ENCODE measurements around the gene RNF207.

The RNF207 gene

DNA sequence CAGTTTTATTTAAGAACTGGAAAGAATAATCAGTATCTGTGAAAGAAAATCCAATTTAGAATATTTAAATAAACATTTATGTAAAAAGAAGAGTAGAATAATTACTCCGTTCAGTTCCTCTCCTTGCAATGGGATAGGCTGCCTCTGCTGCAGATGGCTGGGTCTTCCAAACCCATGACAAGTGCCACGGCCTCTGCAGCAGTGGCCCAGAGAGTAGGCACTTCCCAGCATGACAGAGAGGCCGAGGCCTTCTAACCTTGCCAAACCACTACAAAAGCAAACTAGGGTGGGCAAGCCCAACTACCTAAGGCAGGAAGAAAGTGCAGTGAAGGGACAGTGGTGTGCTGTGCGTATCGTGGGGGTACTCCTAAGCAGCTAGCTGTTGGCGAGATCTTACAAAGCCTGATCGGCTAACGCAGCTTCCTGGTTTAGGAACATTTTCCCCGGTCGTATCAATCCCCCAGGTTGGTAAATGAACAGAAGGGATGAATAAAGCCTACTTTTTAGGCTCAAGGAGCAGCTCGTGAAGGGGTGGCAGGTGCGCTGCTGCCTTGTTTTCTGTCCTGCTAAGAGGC, 15.4 kb downstream of the RNF207 start:
- H4K8ac ChIP-seq (ENCODE audit: low read depth, low read length): no peak overlapping the region
- WGBS, 2 donors (ENCODE audit: extremely low coverage in 2 of 2, insufficient read length in 2 of 2, insufficient replicate concordance in 1 of 2): no CpG with 5 or more reads among the region's 12 CpGs
- no peaks in the 10 kb centered on the region for H3K9me3 ChIP-seq (replicated peaks in 1 of 2; ENCODE audit: control insufficient read depth in 2 of 2, insufficient read depth in 1 of 2, low read depth in 1 of 2, low read length in 2 of 2)
- no peak overlapping the region for H3K18ac ChIP-seq (ENCODE audit: low read length)
- no peak overlapping the region for H2BK5ac ChIP-seq (ENCODE audit: low read length)
- H4K91ac ChIP-seq (ENCODE audit: low read depth, low read length, poor library complexity): no peak overlapping the region
- H3K27me3 ChIP-seq (ENCODE audit: control insufficient read depth in 3 of 3, insufficient read depth in 3 of 3, low read depth in 1 of 3, low read length in 3 of 3): no peaks in the 10 kb centered on the region
- no peaks in the 10 kb centered on the region for H3K79me1 ChIP-seq (ENCODE audit: low read depth, low read length)
- H3K4me3 ChIP-seq (ENCODE audit: low read length in 2 of 2): no peak overlapping the region
- no peak overlapping the region for H3K4me2 ChIP-seq (ENCODE audit: insufficient read depth, low read length, poor library complexity, severe bottlenecking)
- no peak overlapping the region for H2BK15ac ChIP-seq (ENCODE audit: low read length)
- H2BK120ac ChIP-seq (ENCODE audit: low read depth, low read length): no peak overlapping the region
- H2BK12ac ChIP-seq (ENCODE audit: low read length): no peak overlapping the region
- H3K4me1 ChIP-seq (ENCODE audit: control insufficient read depth in 2 of 2, insufficient read depth in 1 of 2, low read depth in 1 of 2, low read length in 2 of 2): peaks cover 0 to 3% of the 10 kb centered on the region in 2 donors
- DNase-seq (ENCODE audit: low spot score): no peak
- H2AK5ac ChIP-seq (ENCODE audit: low read depth, low read length): no peak overlapping the region
- H3K36me3 ChIP-seq (replicated peaks in 1 of 2; ENCODE audit: control insufficient read depth in 2 of 2, insufficient read depth in 2 of 2, low read length in 2 of 2): peaks cover 27 to 61% of the 10 kb centered on the region in 2 donors
- no peak overlapping the region for H3K14ac ChIP-seq (ENCODE audit: low read length)
- no peak overlapping the region for H3K9ac ChIP-seq (ENCODE audit: low read depth, low read length, poor library complexity)
- no peak overlapping the region for H3K4ac ChIP-seq (ENCODE audit: low read length)
- no peak overlapping the region for H2AFZ ChIP-seq (ENCODE audit: low read length)
- H3K23ac ChIP-seq (ENCODE audit: low read depth, low read length, poor library complexity): no peak overlapping the region
- no peak overlapping the region for H3K27ac ChIP-seq (replicated peaks; ENCODE audit: low read length)

DNA sequence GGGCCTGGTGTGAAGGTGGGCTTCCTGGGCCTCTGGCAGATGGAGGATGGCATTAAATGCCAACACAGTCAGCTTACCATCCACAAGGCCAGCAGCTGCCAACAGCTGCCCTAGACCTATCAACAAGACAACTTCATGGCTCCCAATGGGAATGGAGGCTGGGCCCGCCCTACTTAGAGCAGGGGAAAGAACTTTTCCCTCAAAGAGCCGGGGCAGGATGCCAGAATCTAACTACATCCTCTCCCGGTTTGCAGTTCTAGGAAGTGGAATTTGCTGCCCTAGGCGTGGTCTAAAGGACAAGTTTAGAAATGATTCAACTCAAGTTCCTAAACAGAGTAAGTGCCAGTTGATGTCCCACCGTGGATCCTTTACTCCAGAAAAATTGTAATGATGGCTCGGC, 16.7 kb downstream of the RNF207 start:
- H3K27me3 ChIP-seq (ENCODE audit: control insufficient read depth in 3 of 3, insufficient read depth in 3 of 3, low read depth in 1 of 3, low read length in 3 of 3): no peaks in the 10 kb centered on the region
- H3K79me1 ChIP-seq (ENCODE audit: low read depth, low read length): no peaks in the 10 kb centered on the region
- DNase-seq (ENCODE audit: low spot score): no peak
- no peak overlapping the region for H2BK12ac ChIP-seq (ENCODE audit: low read length)
- H3K23ac ChIP-seq (ENCODE audit: low read depth, low read length, poor library complexity): no peak overlapping the region
- H2BK5ac ChIP-seq (ENCODE audit: low read length): no peak overlapping the region
- H3K18ac ChIP-seq (ENCODE audit: low read length): no peak overlapping the region
- WGBS, 2 donors (ENCODE audit: extremely low coverage in 2 of 2, insufficient read length in 2 of 2, insufficient replicate concordance in 1 of 2): no CpG with 5 or more reads among the region's 6 CpGs
- no peak overlapping the region for H3K9ac ChIP-seq (ENCODE audit: low read depth, low read length, poor library complexity)
- H2AK5ac ChIP-seq (ENCODE audit: low read depth, low read length): no peak overlapping the region
- H2BK120ac ChIP-seq (ENCODE audit: low read depth, low read length): no peak overlapping the region
- H3K9me3 ChIP-seq (replicated peaks in 1 of 2; ENCODE audit: control insufficient read depth in 2 of 2, insufficient read depth in 1 of 2, low read depth in 1 of 2, low read length in 2 of 2): no peaks in the 10 kb centered on the region
- peaks cover 33 to 74% of the 10 kb centered on the region in 2 donors for H3K36me3 ChIP-seq (replicated peaks in 1 of 2; ENCODE audit: control insufficient read depth in 2 of 2, insufficient read depth in 2 of 2, low read length in 2 of 2)
- no peak overlapping the region for H3K4ac ChIP-seq (ENCODE audit: low read length)
- H3K14ac ChIP-seq (ENCODE audit: low read length): no peak overlapping the region
- H3K27ac ChIP-seq (replicated peaks; ENCODE audit: low read length): no peak overlapping the region
- H3K4me3 ChIP-seq (ENCODE audit: low read length in 2 of 2): no peak overlapping the region
- no peak overlapping the region for H2BK15ac ChIP-seq (ENCODE audit: low read length)
- no peak overlapping the region for H2AFZ ChIP-seq (ENCODE audit: low read length)
- no peak overlapping the region for H4K91ac ChIP-seq (ENCODE audit: low read depth, low read length, poor library complexity)
- peaks cover 0 to 3% of the 10 kb centered on the region in 2 donors for H3K4me1 ChIP-seq (ENCODE audit: control insufficient read depth in 2 of 2, insufficient read depth in 1 of 2, low read depth in 1 of 2, low read length in 2 of 2)
- no peak overlapping the region for H3K4me2 ChIP-seq (ENCODE audit: insufficient read depth, low read length, poor library complexity, severe bottlenecking)
- no peak overlapping the region for H4K8ac ChIP-seq (ENCODE audit: low read depth, low read length)

GRCh38 chr1:6223617-6224016, 17.7 kb downstream of the RNF207 start:
- Histone ChIP-seq H3K36me3 (replicated peaks in 1 of 2; ENCODE audit: control insufficient read depth in 2 of 2, insufficient read depth in 2 of 2, low read length in 2 of 2) (peaks cover 33 to 84% of the 10 kb centered on the region in 2 donors), H3K9ac (ENCODE audit: low read depth, low read length, poor library complexity) (no peak overlapping the region), H4K91ac (ENCODE audit: low read depth, low read length, poor library complexity) (no peak overlapping the region), H3K23ac (ENCODE audit: low read depth, low read length, poor library complexity) (no peak overlapping the region), H3K27ac (replicated peaks; ENCODE audit: low read length) (no peak overlapping the region), H3K9me3 (replicated peaks in 1 of 2; ENCODE audit: control insufficient read depth in 2 of 2, insufficient read depth in 1 of 2, low read depth in 1 of 2, low read length in 2 of 2) (no peaks in the 10 kb centered on the region), H3K18ac (ENCODE audit: low read length) (no peak overlapping the region), H3K27me3 (ENCODE audit: control insufficient read depth in 3 of 3, insufficient read depth in 3 of 3, low read depth in 1 of 3, low read length in 3 of 3) (no peaks in the 10 kb centered on the region), H2BK5ac (ENCODE audit: low read length) (no peak overlapping the region), H2BK120ac (ENCODE audit: low read depth, low read length) (no peak overlapping the region), H3K4me3 (ENCODE audit: low read length in 2 of 2) (no peak overlapping the region), H3K4ac (ENCODE audit: low read length) (no peak overlapping the region), H2BK15ac (ENCODE audit: low read length) (no peak overlapping the region), H2AK5ac (ENCODE audit: low read depth, low read length) (no peak overlapping the region), H2AFZ (ENCODE audit: low read length) (no peak overlapping the region), H4K8ac (ENCODE audit: low read depth, low read length) (no peak overlapping the region), H2BK12ac (ENCODE audit: low read length) (no peak overlapping the region), H3K14ac (ENCODE audit: low read length) (no peak overlapping the region), H3K79me1 (ENCODE audit: low read depth, low read length) (no peaks in the 10 kb centered on the region), H3K4me1 (ENCODE audit: control insufficient read depth in 2 of 2, insufficient read depth in 1 of 2, low read depth in 1 of 2, low read length in 2 of 2) (peaks cover 0 to under 1% of the 10 kb centered on the region in 2 donors), H3K4me2 (ENCODE audit: insufficient read depth, low read length, poor library complexity, severe bottlenecking) (no peak overlapping the region)
- DNase-seq (ENCODE audit: low spot score): no peak
- WGBS, 2 donors (ENCODE audit: extremely low coverage in 2 of 2, insufficient read length in 2 of 2, insufficient replicate concordance in 1 of 2): no CpG with 5 or more reads among the region's 13 CpGs

DNA sequence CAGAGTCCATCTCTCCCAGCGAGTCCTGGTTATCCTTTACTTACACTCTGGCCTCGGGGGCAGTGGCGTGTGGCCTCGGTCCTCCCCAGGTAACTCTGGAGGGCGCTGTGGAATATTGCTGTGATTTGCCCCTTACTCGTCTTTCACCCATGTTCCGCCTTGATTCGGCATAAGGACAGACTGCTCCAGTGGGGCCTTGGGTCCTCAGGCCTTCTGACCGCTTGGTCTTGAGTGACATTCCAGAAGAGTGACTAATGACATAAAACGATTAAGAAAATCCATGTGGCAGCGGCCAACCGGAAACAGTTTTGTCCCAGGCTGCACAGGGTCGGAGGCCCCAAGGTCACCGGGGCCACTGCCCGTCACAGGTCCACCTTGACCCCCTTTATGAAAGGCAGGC, 18.8 kb downstream of the RNF207 start:
- no CpG with 5 or more reads among the region's 15 CpGs for WGBS, 2 donors (ENCODE audit: extremely low coverage in 2 of 2, insufficient read length in 2 of 2, insufficient replicate concordance in 1 of 2)
- DNase-seq (ENCODE audit: low spot score): no peak
- no peak overlapping the region for H3K14ac ChIP-seq (ENCODE audit: low read length)
- H3K4me2 ChIP-seq (ENCODE audit: insufficient read depth, low read length, poor library complexity, severe bottlenecking): no peak overlapping the region
- no peak overlapping the region for H3K9ac ChIP-seq (ENCODE audit: low read depth, low read length, poor library complexity)
- H2BK15ac ChIP-seq (ENCODE audit: low read length): no peak overlapping the region
- H3K79me1 ChIP-seq (ENCODE audit: low read depth, low read length): no peaks in the 10 kb centered on the region
- no peak overlapping the region for H3K4me3 ChIP-seq (ENCODE audit: low read length in 2 of 2)
- H3K27ac ChIP-seq (replicated peaks; ENCODE audit: low read length): no peak overlapping the region
- no peak overlapping the region for H2BK120ac ChIP-seq (ENCODE audit: low read depth, low read length)
- no peak overlapping the region for H3K4ac ChIP-seq (ENCODE audit: low read length)
- no peak overlapping the region for H3K18ac ChIP-seq (ENCODE audit: low read length)
- H3K4me1 ChIP-seq (ENCODE audit: control insufficient read depth in 2 of 2, insufficient read depth in 1 of 2, low read depth in 1 of 2, low read length in 2 of 2): no peaks in the 10 kb centered on the region
- no peak overlapping the region for H2BK12ac ChIP-seq (ENCODE audit: low read length)
- no peak overlapping the region for H2AFZ ChIP-seq (ENCODE audit: low read length)
- no peaks in the 10 kb centered on the region for H3K27me3 ChIP-seq (ENCODE audit: control insufficient read depth in 3 of 3, insufficient read depth in 3 of 3, low read depth in 1 of 3, low read length in 3 of 3)
- no peak overlapping the region for H4K91ac ChIP-seq (ENCODE audit: low read depth, low read length, poor library complexity)
- no peak overlapping the region for H2BK5ac ChIP-seq (ENCODE audit: low read length)
- no peak overlapping the region for H4K8ac ChIP-seq (ENCODE audit: low read depth, low read length)
- no peak overlapping the region for H2AK5ac ChIP-seq (ENCODE audit: low read depth, low read length)
- H3K23ac ChIP-seq (ENCODE audit: low read depth, low read length, poor library complexity): no peak overlapping the region
- peaks cover 34 to 95% of the 10 kb centered on the region in 2 donors for H3K36me3 ChIP-seq (replicated peaks in 1 of 2; ENCODE audit: control insufficient read depth in 2 of 2, insufficient read depth in 2 of 2, low read length in 2 of 2)
- no peaks in the 10 kb centered on the region for H3K9me3 ChIP-seq (replicated peaks in 1 of 2; ENCODE audit: control insufficient read depth in 2 of 2, insufficient read depth in 1 of 2, low read depth in 1 of 2, low read length in 2 of 2)

Data from neuronal stem cell (in vitro differentiated cells).